ENCODE measurements around the gene TNFSF13B.

TNFSF13B gene

DNA sequence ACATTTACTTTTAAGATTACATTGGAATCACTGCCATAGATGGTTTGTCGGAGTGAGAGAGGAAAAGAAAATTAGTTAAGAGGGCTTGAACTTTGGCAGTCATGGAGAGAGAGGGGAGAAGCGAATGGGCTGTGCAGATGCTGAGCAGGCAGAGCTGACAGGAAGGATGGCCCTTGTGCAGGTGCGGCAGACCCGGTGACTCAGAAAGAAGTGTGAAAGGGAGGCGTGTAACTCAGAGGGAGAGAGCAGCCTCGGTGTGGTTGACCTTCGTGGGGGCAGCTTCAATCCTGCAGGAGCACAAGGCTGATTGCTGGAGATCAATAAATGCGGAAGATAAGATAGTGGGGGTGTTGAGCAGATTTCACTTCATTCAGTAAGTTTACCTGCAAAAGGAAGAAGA is 76.9 kb downstream of the TNFSF13B start:
- no peak for DNase-seq (ENCODE audit: low read depth, low spot score)

DNA sequence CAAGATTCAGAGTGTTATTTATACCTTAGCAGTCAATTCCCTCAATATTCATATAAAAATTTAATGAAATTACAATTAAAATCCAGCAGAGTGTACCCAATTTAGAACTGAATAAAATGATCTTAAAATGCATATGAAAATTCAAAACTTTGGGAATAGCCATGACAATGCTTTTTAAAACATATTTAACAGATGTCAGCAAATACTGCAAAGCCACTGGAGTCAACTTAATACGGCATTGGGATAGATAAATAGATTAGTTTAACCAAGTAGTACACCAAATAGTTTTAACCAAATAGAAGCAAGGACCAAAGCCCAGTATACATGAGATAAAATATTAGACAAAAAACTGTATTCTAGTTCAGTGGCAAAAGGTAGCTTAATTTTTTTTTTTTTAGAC is 79.8 kb downstream of the TNFSF13B start:
- DNase-seq (ENCODE audit: low read depth, low spot score) = no peak

GRCh38 chr13:108350579-108350978 is 81.1 kb downstream of the TNFSF13B start:
- DNase-seq (ENCODE audit: low read depth, low spot score) = no peak

DNA sequence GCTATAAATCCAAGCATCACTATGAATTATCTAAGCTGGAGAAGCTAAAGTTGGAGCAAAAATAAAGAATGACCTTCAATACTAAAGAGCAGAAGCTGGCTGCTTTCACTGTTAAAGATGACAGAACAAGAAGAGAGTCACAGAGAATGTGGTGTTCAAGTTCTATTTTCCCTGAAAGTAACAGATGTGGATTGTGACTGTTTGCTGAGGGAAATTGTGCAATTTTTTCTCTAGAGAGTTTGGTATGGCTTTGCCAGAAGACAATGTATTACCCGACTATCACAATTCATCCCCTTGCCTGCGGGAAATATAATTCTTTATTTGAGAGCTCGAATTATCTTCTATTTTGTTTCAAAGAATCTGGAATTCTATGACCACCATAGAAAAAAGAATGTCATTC is 83.1 kb downstream of the TNFSF13B start:
- DNase-seq (ENCODE audit: low read depth, low spot score) = no peak

GRCh38 chr13:108357228-108357627 is 87.7 kb downstream of the TNFSF13B start:
- DNase-seq (ENCODE audit: low read depth, low spot score) = no peak
